Parathyroid adenoma (tissue), 2 donors: ENCODE results near the gene NUPR2.
"Not testable (repeated sequence)": the region's sequence is repeated elsewhere in the genome, so short reads cannot be mapped to it uniquely, and the experiment has no call there.

ENCODE experiments used
- H2AFZ ChIP-seq: fragments of 300-600 bp; sonication (generic); one replicate; pipeline ENCODE4 v1.7.0; 2017; ENCODE audit warnings: antibody characterized with exemption, mild to moderate bottlenecking
- H3K27ac ChIP-seq: fragments of 300-600 bp; sonication (generic); one replicate; pipeline ENCODE4 v1.7.0; 2017
- H3K27me3 ChIP-seq: fragments of 300-600 bp; sonication (generic); one replicate; pipeline ENCODE4 v1.7.0; 2017; ENCODE audit warnings: low read length; ENCODE audit not compliant: control insufficient read depth, insufficient read depth
- H3K36me3 ChIP-seq: fragments of 300-600 bp; sonication (generic); one replicate; pipeline ENCODE4 v1.7.0; 2017; ENCODE audit warnings: low read length; ENCODE audit not compliant: control insufficient read depth, insufficient read depth
- H3K4me1 ChIP-seq: fragments of 300-600 bp; sonication (generic); one replicate; pipeline ENCODE4 v1.7.0; 2017; ENCODE audit warnings: control low read depth
- H3K4me2 ChIP-seq: fragments of 300-600 bp; sonication (generic); one replicate; pipeline ENCODE4 v1.7.0; 2017; ENCODE audit warnings: low read length
- H3K4me3 ChIP-seq: fragments of 300-600 bp; sonication (generic); one replicate; pipeline ENCODE4 v1.7.0; 2017; ENCODE audit warnings: low read depth, low read length
- H3K79me2 ChIP-seq: fragments of 300-600 bp; sonication (generic); one replicate; pipeline ENCODE4 v1.7.0; 2017; ENCODE audit warnings: control low read depth
- H3K9ac ChIP-seq: fragments of 300-600 bp; sonication (generic); one replicate; pipeline ENCODE4 v1.7.0; 2017; ENCODE audit warnings: mild to moderate bottlenecking
- H3K9me3 ChIP-seq: fragments of 300-600 bp; sonication (generic); one replicate; pipeline ENCODE4 v1.7.0; 2017; ENCODE audit warnings: low read length; ENCODE audit not compliant: control insufficient read depth
- CTCF ChIP-seq: fragments of 300-600 bp; sonication (generic); IDR thresholded peaks from one replicate; pipeline ENCODE4 v1.7.0; 2017; ENCODE audit warnings: antibody characterized with exemption, mild to moderate bottlenecking
- donor health status: primary hyperparathyroidism.

Gene NUPR2

GRCh38 chr7:56086761-56087160, 29.5 kb downstream of the NUPR2 start:
- no peaks in the 10 kb centered on the region for H3K27me3 ChIP-seq
- no peak overlapping the region for H3K4me2 ChIP-seq
- H3K4me1 ChIP-seq, result no peaks in the 10 kb centered on the region
- H3K9me3 ChIP-seq, result no peaks in the 10 kb centered on the region
- TF ChIP-seq CTCF, result no peak
- no peaks in the 10 kb centered on the region for H3K79me2 ChIP-seq
- no peak overlapping the region for H3K27ac ChIP-seq
- no peak overlapping the region for H2AFZ ChIP-seq
- no peaks in the 10 kb centered on the region for H3K36me3 ChIP-seq
- H3K9ac ChIP-seq, result no peak overlapping the region
- H3K4me3 ChIP-seq, result no peak overlapping the region

DNA sequence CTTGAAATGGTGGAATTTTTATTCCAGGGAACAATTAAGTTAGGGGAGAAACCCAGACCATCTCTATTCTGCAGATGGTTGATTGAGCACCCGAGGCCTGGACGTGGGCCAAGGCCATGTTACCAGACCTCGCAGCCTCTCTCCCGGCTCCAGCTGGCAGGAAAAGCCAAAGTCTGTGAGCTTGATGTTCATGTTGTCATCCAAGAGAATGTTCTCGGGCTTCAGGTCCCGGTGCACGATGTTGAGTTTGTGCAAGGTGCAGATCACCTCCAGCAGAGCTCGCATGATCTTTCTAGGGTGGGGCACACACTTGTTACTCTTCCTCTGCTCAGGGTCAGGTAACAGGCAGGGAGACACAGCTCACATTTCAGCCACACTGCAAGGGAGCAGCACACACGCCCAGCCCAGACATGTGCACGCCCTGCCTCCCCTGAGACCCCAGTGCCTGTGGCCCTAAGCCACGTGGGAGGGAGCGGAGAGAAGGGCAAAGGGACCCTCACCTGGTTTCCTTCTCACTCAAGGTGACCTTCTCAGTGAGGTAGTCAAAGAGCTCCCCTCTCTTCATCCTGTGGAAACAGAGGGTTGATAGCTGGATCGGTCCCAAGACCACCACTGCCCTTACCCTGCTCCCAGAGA, 32.9 kb downstream of the NUPR2 start:
- Histone ChIP-seq H3K4me2 (no peak overlapping the region), H2AFZ (no peak overlapping the region), H3K9ac (no peak overlapping the region), H3K9me3 (no peaks in the 10 kb centered on the region), H3K4me3 (no peak overlapping the region), H3K36me3 (no peaks in the 10 kb centered on the region), H3K79me2 (no peaks in the 10 kb centered on the region), H3K27me3 (no peaks in the 10 kb centered on the region), H3K27ac (no peak overlapping the region), H3K4me1 (no peaks in the 10 kb centered on the region)
- TF ChIP-seq CTCF, result no peak

DNA sequence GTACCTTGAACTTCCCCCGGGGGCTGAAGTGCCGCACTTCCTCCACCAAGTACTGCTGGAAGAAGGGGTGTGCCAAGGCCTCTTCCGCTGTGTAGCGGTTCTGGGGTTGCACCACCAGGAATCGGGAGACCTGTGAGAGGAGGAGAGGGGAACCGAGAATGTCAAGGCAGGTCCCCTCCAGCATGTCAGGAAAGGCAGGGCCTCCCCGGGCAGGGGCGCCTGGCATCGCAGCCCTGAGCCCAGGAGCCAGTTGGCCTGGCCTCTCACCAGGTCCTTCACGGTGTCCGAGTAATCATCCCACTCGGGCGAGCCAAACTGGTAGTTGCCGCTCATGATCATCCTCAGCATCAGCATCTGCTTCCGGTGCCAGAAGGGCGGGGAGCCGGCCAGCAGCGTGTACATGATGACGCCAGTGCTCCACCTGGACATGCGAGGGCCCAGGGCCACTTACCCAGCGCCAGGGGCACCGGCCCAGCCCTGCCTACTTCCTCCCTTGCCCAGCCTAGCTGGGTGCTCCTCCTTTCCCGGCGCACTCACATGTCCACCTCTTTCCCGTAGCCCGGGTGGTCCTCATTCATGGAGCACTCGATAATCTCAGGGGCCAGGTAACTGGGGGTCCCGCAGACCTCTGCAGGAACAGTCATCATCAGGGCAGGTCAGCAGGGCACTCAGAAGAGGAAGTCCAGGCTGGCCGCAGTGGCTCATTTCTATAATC, 34.4 kb downstream of the NUPR2 start:
- no peaks in the 10 kb centered on the region for H3K27me3 ChIP-seq
- H3K27ac ChIP-seq, result no peak overlapping the region
- H3K4me3 ChIP-seq, result no peak overlapping the region
- H3K9me3 ChIP-seq, result no peaks in the 10 kb centered on the region
- no peak overlapping the region for H3K9ac ChIP-seq
- H3K4me1 ChIP-seq, result no peaks in the 10 kb centered on the region
- no peaks in the 10 kb centered on the region for H3K36me3 ChIP-seq
- H3K79me2 ChIP-seq, result no peaks in the 10 kb centered on the region
- H2AFZ ChIP-seq, result no peak overlapping the region
- H3K4me2 ChIP-seq, result no peak overlapping the region
- no peak for TF ChIP-seq CTCF

DNA sequence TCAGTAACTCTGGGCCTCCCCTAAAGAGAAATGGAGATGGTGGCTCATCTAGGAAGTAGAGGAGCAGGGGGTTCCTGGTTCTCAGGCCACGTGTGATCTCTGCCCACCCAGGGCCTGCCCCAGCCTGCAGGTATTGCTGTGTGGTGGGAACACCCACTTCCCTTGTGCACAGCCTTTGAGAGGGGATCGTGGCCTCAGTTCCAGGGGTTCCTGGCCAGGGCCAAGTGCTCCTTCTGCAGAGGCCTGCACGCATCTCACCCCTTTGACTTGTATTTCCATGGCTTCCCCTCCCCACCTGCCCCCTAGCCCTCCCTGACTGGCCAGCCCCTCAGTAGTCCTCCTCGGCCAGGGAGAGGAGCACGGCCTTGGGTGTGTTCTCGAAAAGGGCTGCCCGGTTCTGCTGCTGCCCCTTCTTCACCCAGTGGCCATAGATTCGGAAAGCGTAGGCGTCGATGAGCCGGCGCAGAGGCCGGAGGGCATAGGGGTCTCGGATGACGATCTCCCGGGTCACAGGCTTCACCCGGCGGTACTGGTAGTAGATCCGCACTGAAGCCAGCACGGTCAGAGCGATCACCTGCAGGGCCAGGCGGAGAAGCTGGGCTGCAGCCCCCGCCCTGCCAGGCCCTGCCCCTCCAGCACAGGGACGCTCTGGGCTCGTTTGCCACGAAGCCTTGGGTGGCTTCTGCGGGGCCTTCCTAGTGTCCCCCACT, 35.3 kb downstream of the NUPR2 start:
- not testable (repeated sequence) for H3K27ac ChIP-seq

DNA sequence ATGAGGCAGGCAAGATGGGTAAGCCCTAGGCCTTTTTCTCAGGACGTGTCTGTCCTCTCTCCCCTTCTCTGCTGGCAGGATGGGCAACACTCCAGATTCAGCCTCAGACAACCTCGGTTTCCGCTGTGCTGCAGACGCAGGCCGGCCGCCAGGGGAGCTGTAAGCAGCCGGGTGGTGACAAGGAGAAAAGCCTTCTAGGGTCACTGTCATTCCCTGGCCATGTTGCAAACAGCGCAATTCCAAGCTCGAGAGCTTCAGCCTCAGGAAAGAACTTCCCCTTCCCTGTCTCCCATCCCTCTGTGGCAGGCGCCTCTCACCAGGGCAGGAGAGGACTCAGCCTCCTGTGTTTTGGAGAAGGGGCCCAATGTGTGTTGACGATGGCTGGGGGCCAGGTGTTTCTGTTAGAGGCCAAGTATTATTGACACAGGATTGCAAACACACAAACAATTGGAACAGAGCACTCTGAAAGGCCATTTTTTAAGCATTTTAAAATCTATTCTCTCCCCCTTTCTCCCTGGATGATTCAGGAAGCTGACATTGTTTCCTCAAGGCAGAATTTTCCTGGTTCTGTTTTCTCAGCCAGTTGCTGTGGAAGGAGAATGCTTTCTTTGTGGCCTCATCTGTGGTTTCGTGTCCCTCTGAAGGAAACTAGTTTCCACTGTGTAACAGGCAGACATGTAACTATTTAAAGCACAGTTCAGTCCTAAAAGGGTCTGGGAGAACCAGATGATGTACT, 36.6 kb downstream of the NUPR2 start:
- no peaks in the 10 kb centered on the region for H3K9me3 ChIP-seq
- no peaks in the 10 kb centered on the region for H3K4me1 ChIP-seq
- no peak overlapping the region for H3K4me3 ChIP-seq
- TF ChIP-seq CTCF, result peak; percentile 65
- H3K36me3 ChIP-seq, result no peaks in the 10 kb centered on the region
- H3K9ac ChIP-seq, result no peak overlapping the region
- H3K27me3 ChIP-seq, result no peaks in the 10 kb centered on the region
- no peak overlapping the region for H3K4me2 ChIP-seq
- peak overlapping the region; percentile 26 for H3K27ac ChIP-seq
- no peaks in the 10 kb centered on the region for H3K79me2 ChIP-seq
- no peak overlapping the region for H2AFZ ChIP-seq

More for the DNA sequence above, 35.3 kb downstream of the NUPR2 start:
- H3K36me3 ChIP-seq, H3K27me3 ChIP-seq, H3K9ac ChIP-seq, H3K79me2 ChIP-seq, H3K4me3 ChIP-seq, H3K4me2 ChIP-seq, H3K4me1 ChIP-seq, H2AFZ ChIP-seq, H3K9me3 ChIP-seq: not testable (repeated sequence)
